Esophagus squamous epithelium (tissue), 5 donors: Measurements from ENCODE around the gene NECTIN1. TPM values are rescaled to one million over a fixed set of nuclear protein-coding genes. Genes with fewer than 3 reads are reported as not detected.
A peak's percentile ranks its signal among the peaks of the same experiment; 100 is the strongest.

Source experiments
- DNase-seq: peaks from one replicate; lab custom pipeline; 2025; lab: John Stamatoyannopoulos, UW
- H3K27ac ChIP-seq, 4 donors: fragments of 200-600 bp; sonication (generic); one replicate each; pipeline ENCODE4 v1.5.1; 2016 to 2019; ENCODE audit warnings: mild to moderate bottlenecking in 1 of 4
- H3K27me3 ChIP-seq, 4 donors: fragments of 200-600 bp; sonication (generic); 1 replicate in 3 of 4; 2 replicates in 1 of 4; pipeline versions ENCODE4 v1.5.1 to v1.6.0; 2017 to 2021; ENCODE audit warnings: antibody characterized with exemption in 1 of 4
- H3K36me3 ChIP-seq, 3 donors: fragments of 200-600 bp; sonication (generic); one replicate each; pipeline ENCODE4 v1.5.1; 2016 to 2019
- H3K4me1 ChIP-seq, 3 donors: fragments of 200-600 bp; sonication (generic); one replicate each; pipeline ENCODE4 v1.5.1; 2017 to 2019
- H3K4me3 ChIP-seq, 4 donors: fragments of 200-600 bp; sonication (generic); 1 replicate in 3 of 4; 2 replicates in 1 of 4; pipeline ENCODE4 v1.5.1; 2016 to 2019; ENCODE audit warnings: mild to moderate bottlenecking in 2 of 4, moderate library complexity in 1 of 4
- H3K9me3 ChIP-seq, 3 donors: fragments of 200-600 bp; sonication (generic); one replicate each; pipeline ENCODE4 v1.5.1; 2016 to 2019
- POLR2A ChIP-seq, 4 donors: fragments of 450-650 bp; IDR thresholded peaks; one replicate each; pipeline ENCODE4 v1.6.1; 2017; ENCODE audit warnings: antibody characterized with exemption in 4 of 4, mild to moderate bottlenecking in 4 of 4, moderate library complexity in 3 of 4
- WGBS, 2 donors: methylation state at CpG; one replicate each; pipeline ENCODE4 v1.1.5; 2018; 5-methylcytosine and 5-hydroxymethylcytosine counted together
- intact Hi-C: fragments of 100-400 bp; cut with DNase I; formaldehyde crosslinking; loops from one replicate; pipeline ENCODE4 v1.15.0; 2022
- total RNA-seq, 4 donors: library from RNA; depleted of rRNA; stranded (reverse); fragments of >200 nt; gene quantifications; one replicate each; pipeline ENCODE4 v1.1.0, GENCODE V29; 2016
- TF ChIP-seq, protein P1 (sequence below), 6 experiments: fragments of 450-650 bp in 4 of 6; fragments of 200-600 bp in 2 of 6; sonication (generic) in 2 of 6; IDR thresholded peaks; one replicate each; pipeline ENCODE4 v1.5.1; 2016 to 2019; ENCODE audit warnings: antibody characterized with exemption in 6 of 6, mild to moderate bottlenecking in 4 of 6, moderate library complexity in 4 of 6
- donor health status: DM: yes; HTN: yes; CAD: no.

The NECTIN1 gene
- total RNA-seq, 4 donors from 2014 or later: 72.5 to 163 (median 117) TPM

DNA sequence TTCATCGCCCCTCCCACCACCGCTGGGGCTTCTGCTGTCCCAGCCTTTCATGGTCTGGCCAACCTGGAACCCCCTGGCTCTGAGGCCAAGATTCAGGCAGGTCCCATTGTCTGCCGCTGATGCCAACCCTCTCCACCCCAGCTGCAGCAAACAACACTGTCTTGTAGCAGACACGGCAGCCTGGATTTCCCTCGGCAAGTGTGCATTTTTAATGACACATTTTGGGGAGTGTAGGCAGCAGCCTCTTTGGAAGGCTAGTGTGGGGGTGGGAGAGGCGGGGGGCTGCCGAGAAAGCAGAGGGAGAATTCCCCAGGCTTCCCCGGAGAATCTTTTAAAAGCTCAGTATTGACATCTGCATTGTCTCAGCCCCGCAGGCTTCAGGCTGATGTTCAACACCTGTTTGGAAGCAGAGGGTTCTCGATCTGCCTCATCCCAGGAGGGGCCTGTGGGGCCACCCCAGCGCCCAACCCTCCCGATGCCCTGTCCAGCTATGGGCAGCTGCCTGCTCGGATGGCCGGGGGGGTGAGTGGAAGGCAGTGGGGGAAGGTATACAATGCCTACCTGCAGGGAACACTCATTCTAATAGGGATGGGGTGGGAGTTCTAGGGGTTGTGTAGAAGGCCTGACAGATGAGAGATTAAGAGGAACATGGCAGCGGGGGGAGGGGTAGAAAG is 41.5 kb downstream of the NECTIN1 start:
- H3K27ac ChIP-seq: peak overlapping the region; percentile 89 to 98 (median 94)
- intact Hi-C loops: no loop called here
- H3K27me3 ChIP-seq: no peaks in the 10 kb centered on the region
- WGBS, 2 donors: 39% methylated on average over 8 to 10 of the region's 15 CpGs
- H3K4me1 ChIP-seq: peaks cover 71 to 100% (median 72%) of the 10 kb centered on the region in 3 donors
- no peak for TF ChIP-seq POLR2A (IDR thresholded peaks at IDR 0.05)
- TF ChIP-seq, protein P1, sequence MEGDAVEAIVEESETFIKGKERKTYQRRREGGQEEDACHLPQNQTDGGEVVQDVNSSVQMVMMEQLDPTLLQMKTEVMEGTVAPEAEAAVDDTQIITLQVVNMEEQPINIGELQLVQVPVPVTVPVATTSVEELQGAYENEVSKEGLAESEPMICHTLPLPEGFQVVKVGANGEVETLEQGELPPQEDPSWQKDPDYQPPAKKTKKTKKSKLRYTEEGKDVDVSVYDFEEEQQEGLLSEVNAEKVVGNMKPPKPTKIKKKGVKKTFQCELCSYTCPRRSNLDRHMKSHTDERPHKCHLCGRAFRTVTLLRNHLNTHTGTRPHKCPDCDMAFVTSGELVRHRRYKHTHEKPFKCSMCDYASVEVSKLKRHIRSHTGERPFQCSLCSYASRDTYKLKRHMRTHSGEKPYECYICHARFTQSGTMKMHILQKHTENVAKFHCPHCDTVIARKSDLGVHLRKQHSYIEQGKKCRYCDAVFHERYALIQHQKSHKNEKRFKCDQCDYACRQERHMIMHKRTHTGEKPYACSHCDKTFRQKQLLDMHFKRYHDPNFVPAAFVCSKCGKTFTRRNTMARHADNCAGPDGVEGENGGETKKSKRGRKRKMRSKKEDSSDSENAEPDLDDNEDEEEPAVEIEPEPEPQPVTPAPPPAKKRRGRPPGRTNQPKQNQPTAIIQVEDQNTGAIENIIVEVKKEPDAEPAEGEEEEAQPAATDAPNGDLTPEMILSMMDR (IDR thresholded peaks at IDR 0.05): no peak
- no peaks in the 10 kb centered on the region for H3K9me3 ChIP-seq
- no peak for DNase-seq
- no peak overlapping the region for H3K4me3 ChIP-seq
- H3K36me3 ChIP-seq: no peaks in the 10 kb centered on the region

DNA sequence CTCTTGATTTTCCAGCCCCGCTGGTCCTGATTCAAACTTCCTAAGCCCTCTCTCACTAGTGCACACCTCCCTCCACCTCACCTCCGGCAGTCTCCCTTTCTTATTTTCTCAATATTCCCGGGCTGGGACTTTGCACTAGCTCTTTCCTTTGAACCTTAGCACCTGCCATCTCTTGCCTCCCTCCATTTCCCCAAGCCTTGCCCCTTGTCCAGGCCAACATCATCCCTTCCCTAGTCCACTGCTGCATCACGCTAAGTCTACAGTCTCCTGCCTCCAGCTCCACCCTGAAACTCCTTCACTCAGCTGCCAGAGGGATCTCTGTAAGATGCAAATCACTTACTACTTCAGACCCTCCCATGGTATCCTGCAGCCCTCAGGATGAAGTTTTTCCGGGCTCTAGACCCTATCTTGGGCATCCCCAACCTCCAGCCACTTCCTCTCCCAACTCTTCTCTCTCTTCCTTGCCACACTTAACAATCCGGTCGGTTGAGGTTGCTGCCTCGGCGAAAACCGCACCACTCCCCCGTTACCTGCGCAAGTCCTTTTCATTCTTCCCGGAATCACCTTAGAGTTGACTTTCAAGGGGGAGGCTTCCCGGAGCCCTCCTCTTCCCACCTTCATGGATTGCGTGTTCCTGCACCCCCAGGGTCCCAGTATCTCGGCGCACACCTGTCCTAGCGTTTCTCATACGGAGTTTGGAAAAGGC is 42.7 kb downstream of the NECTIN1 start:
- DNase-seq: no peak
- H3K36me3 ChIP-seq: no peaks in the 10 kb centered on the region
- no peak overlapping the region for H3K4me3 ChIP-seq
- peaks cover 81 to 100% (median 83%) of the 10 kb centered on the region in 3 donors for H3K4me1 ChIP-seq
- no peaks in the 10 kb centered on the region for H3K27me3 ChIP-seq
- TF ChIP-seq, protein P1 (IDR thresholded peaks at IDR 0.05): no peak
- TF ChIP-seq POLR2A (IDR thresholded peaks at IDR 0.05): no peak
- peak overlapping the region; percentile 89 to 98 (median 94) for H3K27ac ChIP-seq
- intact Hi-C loops: no loop called here
- 43 to 51% methylated on average over 7 to 14 of the region's 19 CpGs for WGBS, 2 donors
- no peaks in the 10 kb centered on the region for H3K9me3 ChIP-seq

- peak overlapping the region; percentile 89 to 98 (median 94) for H3K27ac ChIP-seq
- H3K4me1 ChIP-seq: peaks cover 81 to 100% (median 87%) of the 10 kb centered on the region in 3 donors
- WGBS, 2 donors: 80 to 86% methylated on average over 1 to 4 of the region's 13 CpGs
- no peaks in the 10 kb centered on the region for H3K27me3 ChIP-seq
- intact Hi-C loops: no loop called here
- no peak overlapping the region for H3K4me3 ChIP-seq
- no peaks in the 10 kb centered on the region for H3K9me3 ChIP-seq
- TF ChIP-seq, protein P1 (IDR thresholded peaks at IDR 0.05): no peak
- TF ChIP-seq POLR2A (IDR thresholded peaks at IDR 0.05): no peak
- peaks cover 0 to 2% (median 0%) of the 10 kb centered on the region in 3 donors for H3K36me3 ChIP-seq
- no peak for DNase-seq
Measured at GRCh38 chr11:119685111-119685746, 43.8 kb downstream of the NECTIN1 start.

GRCh38 chr11:119684361-119685110 is 44.5 kb downstream of the NECTIN1 start:
- intact Hi-C loops: loop anchor here (5.0 kb wide), 1 partner anchor 43 kb away; the partner anchor contains the start of gene NECTIN1
- Histone ChIP-seq H3K27me3 (no peaks in the 10 kb centered on the region), H3K4me3 (peak overlapping the region in 1 of 4 donors; percentile 23), H3K4me1 (peaks cover 76 to 100% (median 86%) of the 10 kb centered on the region in 3 donors), H3K9me3 (no peaks in the 10 kb centered on the region), H3K36me3 (peaks cover 0 to 5% (median 0%) of the 10 kb centered on the region in 3 donors), H3K27ac (peak overlapping the region; percentile 89 to 98 (median 94))
- no peak for TF ChIP-seq POLR2A (IDR thresholded peaks at IDR 0.05)
- TF ChIP-seq, protein P1 (IDR thresholded peaks at IDR 0.05): no peak
- no peak for DNase-seq
- WGBS, 2 donors: 35 to 60% methylated on average over 5 to 8 of the region's 15 CpGs
